H1 (cell line): ENCODE data around the gene RCBTB2. TPM values are rescaled to one million over a fixed set of nuclear protein-coding genes. Genes with fewer than 3 reads are reported as not detected.

Source experiments
- CTCF ChIA-PET: fragments of 300-600 bp; sonication (Branson Sonifier 250); formaldehyde crosslinking; loops from one replicate; lab custom pipeline; 2021; ENCODE audit not compliant: partially characterized antibody; lab: Charles Lee
- POLR2A ChIA-PET: fragments of 300-600 bp; sonication (Branson Sonifier 250); formaldehyde crosslinking; loops from one replicate; lab custom pipeline; 2021; ENCODE audit warnings: inconsistent platforms; ENCODE audit not compliant: partially characterized antibody; lab: Charles Lee
- DNase-seq, 2 experiments: peaks; one replicate each; pipeline versions ENCODE4 v3.0.0 to v3.0.0-alpha.2; 2010 to 2022; ENCODE audit warnings: low spot score in 2 of 2, low read depth in 1 of 2, mixed read lengths in 1 of 2
- FAIRE-seq: peaks from 2 replicates; lab custom pipeline; 2011; peaks lifted over from hg19 to GRCh38; lab: Jason Lieb, UNC
- H2AFZ ChIP-seq: 2 replicates; pipeline ENCODE4 v1.8.1; 2012; ENCODE audit warnings: low read length, inconsistent platforms
- H2AK5ac ChIP-seq: 2 replicates; pipeline ENCODE4 v1.6.1; 2013; ENCODE audit warnings: low read depth, low read length
- H2BK120ac ChIP-seq: replicated peaks from 2 replicates; pipeline ENCODE3; 2013; ENCODE audit warnings: low read depth, low read length, inconsistent platforms
- H2BK12ac ChIP-seq: 2 replicates; pipeline ENCODE4 v1.6.1; 2013; ENCODE audit warnings: low read depth, low read length
- H2BK15ac ChIP-seq: 2 replicates; pipeline ENCODE4 v1.6.1; 2013; ENCODE audit warnings: low read length
- H2BK20ac ChIP-seq: 2 replicates; pipeline ENCODE4 v1.6.1; 2013; ENCODE audit warnings: low read length
- H2BK5ac ChIP-seq: 2 replicates; pipeline ENCODE4 v1.6.1; 2013; ENCODE audit warnings: low read depth, low read length
- H3K14ac ChIP-seq: 2 replicates; pipeline ENCODE4 v1.6.1; 2013; ENCODE audit warnings: inconsistent platforms; ENCODE audit not compliant: insufficient read length
- H3K18ac ChIP-seq: 2 replicates; pipeline ENCODE4 v1.6.1; 2013; ENCODE audit warnings: low read length; ENCODE audit errors: extremely low read depth
- H3K23ac ChIP-seq: 2 replicates; pipeline ENCODE4 v1.6.1; 2013; ENCODE audit warnings: inconsistent platforms; ENCODE audit not compliant: insufficient read length
- H3K23me2 ChIP-seq: 2 replicates; pipeline ENCODE4 v1.6.1; 2013; ENCODE audit warnings: low read depth, low read length
- H3K27ac ChIP-seq: 2 replicates; pipeline ENCODE4 v1.6.1; 2011; ENCODE audit warnings: low read depth, low read length, inconsistent platforms
- H3K27me3 ChIP-seq, 4 experiments: replicated peaks in 1 of 4; 1 replicate in 1 of 4; 2 replicates in 3 of 4; pipeline versions ENCODE4 v1.6.1 to v1.8.1; 2011 to 2013; ENCODE audit warnings: low read length in 3 of 4, mild to moderate bottlenecking in 3 of 4, inconsistent platforms in 2 of 4, mixed read lengths in 2 of 4, moderate library complexity in 1 of 4; ENCODE audit not compliant: control insufficient read depth in 3 of 4, insufficient read depth in 3 of 4; ENCODE audit errors: extremely low read depth in 1 of 4
- H3K36me3 ChIP-seq, 4 experiments: 2 replicates each; pipeline versions ENCODE4 v1.6.1 to v1.8.1; 2011 to 2013; ENCODE audit warnings: mild to moderate bottlenecking in 4 of 4, low read length in 3 of 4, moderate library complexity in 2 of 4, control low read depth in 1 of 4, inconsistent platforms in 1 of 4; ENCODE audit not compliant: insufficient read depth in 4 of 4, control insufficient read depth in 2 of 4
- H3K4ac ChIP-seq: replicated peaks from 2 replicates; pipeline ENCODE3; 2013; ENCODE audit warnings: low read length, low read depth, mixed read lengths, inconsistent platforms; ENCODE audit not compliant: insufficient read length
- H3K4me1 ChIP-seq, 4 experiments: replicated peaks in 1 of 4; 1 replicate in 1 of 4; 2 replicates in 3 of 4; pipeline versions ENCODE4 v1.6.1 to v1.8.1; 2011 to 2013; ENCODE audit warnings: low read length in 3 of 4, inconsistent platforms in 2 of 4, mixed read lengths in 1 of 4; ENCODE audit not compliant: insufficient read depth in 4 of 4, control insufficient read depth in 3 of 4
- H3K4me2 ChIP-seq, 2 experiments: 2 replicates each; pipeline versions ENCODE4 v1.6.1 to v1.8.1; 2011 to 2013; ENCODE audit warnings: low read depth in 2 of 2, low read length in 2 of 2, control low read depth in 1 of 2, inconsistent platforms in 1 of 2, mild to moderate bottlenecking in 1 of 2; ENCODE audit not compliant: insufficient read depth in 1 of 2
- H3K4me3 ChIP-seq, 4 experiments: fragments of 200-600, 300-600 bp in 1 of 4; sonication (generic), shearing (Covaris generic), sonication (Bioruptor Twin) in 1 of 4; 2 replicates each; pipeline versions ENCODE4 v1.5.1 to v1.8.1; 2011 to 2016; ENCODE audit warnings: low read length in 4 of 4, low read depth in 3 of 4, control low read depth in 2 of 4, inconsistent platforms in 2 of 4, mild to moderate bottlenecking in 2 of 4, mixed read lengths in 1 of 4, moderate library complexity in 1 of 4; ENCODE audit not compliant: insufficient read depth in 2 of 4; ENCODE audit errors: extremely low read depth in 1 of 4
- H3K56ac ChIP-seq: replicated peaks from 2 replicates; pipeline ENCODE3; 2013; ENCODE audit warnings: low read depth, mild to moderate bottlenecking, mixed read lengths, low read length, inconsistent platforms; ENCODE audit not compliant: insufficient read length
- H3K79me1 ChIP-seq: 2 replicates; pipeline ENCODE4 v1.6.1; 2013; ENCODE audit warnings: low read depth, low read length, control low read depth
- H3K79me2 ChIP-seq, 2 experiments: 2 replicates each; pipeline versions ENCODE4 v1.6.1 to v1.8.1; 2012 to 2013; ENCODE audit warnings: low read length in 2 of 2, mild to moderate bottlenecking in 2 of 2, inconsistent platforms in 1 of 2; ENCODE audit not compliant: insufficient read depth in 2 of 2, control insufficient read depth in 1 of 2
- H3K9ac ChIP-seq, 4 experiments: replicated peaks in 1 of 4; 1 replicate in 1 of 4; 2 replicates in 3 of 4; pipeline versions ENCODE4 v1.6.1 to v1.8.1; 2011 to 2013; ENCODE audit warnings: low read depth in 3 of 4, low read length in 3 of 4, control low read depth in 2 of 4, mild to moderate bottlenecking in 2 of 4, moderate library complexity in 2 of 4, inconsistent platforms in 1 of 4; ENCODE audit errors: extremely low read depth in 1 of 4
- H3K9me3 ChIP-seq, 2 experiments: 2 replicates each; pipeline versions ENCODE4 v1.6.1 to v1.8.1; 2012 to 2013; ENCODE audit warnings: mild to moderate bottlenecking in 2 of 2, moderate library complexity in 2 of 2, control low read depth in 1 of 2, inconsistent platforms in 1 of 2, low read depth in 1 of 2, low read length in 1 of 2, mixed read lengths in 1 of 2; ENCODE audit not compliant: insufficient read depth in 2 of 2
- H4K20me1 ChIP-seq, 2 experiments: replicated peaks in 1 of 2; 2 replicates each; pipeline versions ENCODE3 to v1.8.1; 2011 to 2013; ENCODE audit warnings: inconsistent platforms in 2 of 2, low read length in 2 of 2, mild to moderate bottlenecking in 1 of 2; ENCODE audit not compliant: insufficient read depth in 2 of 2, control insufficient read depth in 1 of 2
- H4K5ac ChIP-seq: 2 replicates; pipeline ENCODE4 v1.6.1; 2013; ENCODE audit warnings: low read length, low read depth, mixed read lengths, inconsistent platforms; ENCODE audit not compliant: insufficient read length
- H4K8ac ChIP-seq: 2 replicates; pipeline ENCODE4 v1.8.0; 2013; ENCODE audit warnings: mild to moderate bottlenecking, moderate library complexity, low read length, inconsistent platforms; ENCODE audit not compliant: insufficient read depth; ENCODE audit errors: extremely low read depth
- H4K91ac ChIP-seq: replicated peaks from 2 replicates; pipeline ENCODE3; 2013; ENCODE audit warnings: low read length, mixed read lengths, inconsistent platforms; ENCODE audit not compliant: insufficient read length
- BCL11A ChIP-seq, 2 experiments: IDR thresholded peaks; one replicate each; pipeline ENCODE4 v1.6.1; 2011; ENCODE audit warnings: low read depth in 2 of 2, low read length in 2 of 2, mild to moderate bottlenecking in 2 of 2
- CEBPB ChIP-seq: IDR thresholded peaks from 2 replicates; pipeline ENCODE4 v1.6.1; 2012; ENCODE audit warnings: low read depth, low read length
- HDAC2 ChIP-seq, 2 experiments: fragments of 300-600 bp in 1 of 2; sonication (generic) in 1 of 2; IDR thresholded peaks; 2 replicates each; pipeline ENCODE4 v1.6.1; 2011 to 2012; ENCODE audit warnings: low read depth in 2 of 2, low read length in 2 of 2, mild to moderate bottlenecking in 2 of 2, moderate library complexity in 2 of 2, borderline replicate concordance in 1 of 2, inconsistent platforms in 1 of 2
- WGBS, 2 experiments: shearing (Covaris generic) in 1 of 2; methylation state at CpG; one replicate each; pipeline versions ENCODE4 v1.1.6 to v1.1.7; 2013 to 2015; ENCODE audit warnings: low lambda C conversion rate in 2 of 2, mixed read lengths in 2 of 2, inconsistent platforms in 1 of 2, low coverage in 1 of 2, missing lambda C conversion rate in 1 of 2; ENCODE audit not compliant: insufficient replicate concordance in 2 of 2, insufficient coverage in 1 of 2, insufficient read length in 1 of 2; ENCODE audit errors: extremely low coverage in 1 of 2, missing lambda C conversion rate in 1 of 2; 5-methylcytosine and 5-hydroxymethylcytosine counted together
- polyA plus RNA-seq, 7 experiments: library from polyadenylated mRNA; depleted of rRNA in 3 of 7; stranded (reverse) in 5 of 7; unstranded in 2 of 7; fragments of >200 nt in 5 of 7; fragments of 200-250 nt in 2 of 7; gene quantifications; 1 replicate in 5 of 7; 2 replicates in 1 of 7; 4 replicates in 1 of 7; pipeline versions ENCODE4 v1.2.1 to v1.2.3, GENCODE V29; 2011 to 2013; ENCODE audit warnings: missing spikeins in 2 of 7, mixed read lengths in 2 of 7
- total RNA-seq: library from RNA; stranded (reverse); fragmentation: NEBNext Ultra II Directional; extraction: Animal tissue kit (Norgen Biotek cat#: 25700); gene quantifications from 2 replicates; pipeline ENCODE4 v1.2.1, GENCODE V29; 2021
- TF ChIP-seq, protein P1 (sequence below): IDR thresholded peaks from 2 replicates; pipeline ENCODE4 v1.6.1; 2012; ENCODE audit warnings: inconsistent platforms

Gene RCBTB2
- total and polyA plus RNA-seq, 2 of the 8 experiments (the other 6 are each of a cell fraction or from before 2014, with no cell fraction given) = 5.2 to 8.4 TPM

- Histone ChIP-seq H3K36me3 (peaks cover 0 to 9% (median under 1%) of the 10 kb centered on the region in 4 experiments; a peak in 2 of 8 replicates), H2AK5ac (no peak overlapping the region), H3K27ac (no peak overlapping the region), H2BK120ac (no peak overlapping the region), H3K9ac (no peak overlapping the region), H3K4me1 (peaks cover 0 to 12% (median 1%) of the 10 kb centered on the region in 4 experiments; a peak in 4 of 7 replicates), H4K5ac (no peak overlapping the region), H2BK12ac (0 out of 2 replicates have a peak overlapping the region, but pooled peaks have one; percentile 10), H3K4me2 (no peak overlapping the region), H4K91ac (no peak overlapping the region), H3K79me1 (no peaks in the 10 kb centered on the region), H2AFZ (no peak overlapping the region), H3K18ac (no peak overlapping the region), H4K8ac (no peak overlapping the region; the same call in 1 of the 2 replicates), H3K4me3 (no peak overlapping the region), H2BK5ac (no peak overlapping the region; the same call in 1 of the 2 replicates), H3K4ac (no peak overlapping the region), H3K23ac (no peak overlapping the region), H3K56ac (no peak overlapping the region), H3K79me2 (no peaks in the 10 kb centered on the region), H2BK15ac (no peak overlapping the region), H4K20me1 (no peaks in the 10 kb centered on the region), H3K23me2 (peaks cover 2% of the 10 kb centered on the region; the same call in 1 of the 2 replicates), H2BK20ac (no peak overlapping the region), H3K27me3 (no peaks in the 10 kb centered on the region), H3K14ac (no peak overlapping the region), H3K9me3 (0 out of 4 replicates have a peak, but pooled peaks cover 0 to 3% of the 10 kb centered on the region in 2 experiments)
- CTCF ChIA-PET = interaction anchor here (1.5 kb wide), 1 partner anchor 11 kb away, joined by 3 read pairs; no protein-coding TSS in a partner anchor
- FAIRE-seq = no peak
- no peak for DNase-seq
- 86 to 100% methylated on average over 1 to 4 of the region's 4 CpGs for WGBS, 2 experiments
- POLR2A ChIA-PET = no interaction called here
- TF ChIP-seq BCL11A (IDR thresholded peaks at IDR 0.05; ENCODE audit: low read depth in 2 of 2, low read length in 2 of 2) (no peak), HDAC2 (IDR thresholded peaks at IDR 0.05; ENCODE audit: borderline replicate concordance in 1 of 2, low read depth in 2 of 2, low read length in 2 of 2) (no peak), CEBPB (no peak)
- TF ChIP-seq, protein P1, sequence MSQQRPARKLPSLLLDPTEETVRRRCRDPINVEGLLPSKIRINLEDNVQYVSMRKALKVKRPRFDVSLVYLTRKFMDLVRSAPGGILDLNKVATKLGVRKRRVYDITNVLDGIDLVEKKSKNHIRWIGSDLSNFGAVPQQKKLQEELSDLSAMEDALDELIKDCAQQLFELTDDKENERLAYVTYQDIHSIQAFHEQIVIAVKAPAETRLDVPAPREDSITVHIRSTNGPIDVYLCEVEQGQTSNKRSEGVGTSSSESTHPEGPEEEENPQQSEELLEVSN = no peak
These were observed 39.7 kb downstream of the RCBTB2 start for GRCh38 chr13:48493066-48493765.
